Ecto neural progenitor cell (in vitro differentiated cells): Measurements from ENCODE around the gene SETDB1.

Source experiments
- DNase-seq: peaks from one replicate; pipeline ENCODE4 v3.0.0-alpha.2; 2018; ENCODE audit warnings: low spot score

The SETDB1 gene

GRCh38 chr1:150976401-150976821 is 50.2 kb downstream of the SETDB1 start:
- no peak for DNase-seq

DNA sequence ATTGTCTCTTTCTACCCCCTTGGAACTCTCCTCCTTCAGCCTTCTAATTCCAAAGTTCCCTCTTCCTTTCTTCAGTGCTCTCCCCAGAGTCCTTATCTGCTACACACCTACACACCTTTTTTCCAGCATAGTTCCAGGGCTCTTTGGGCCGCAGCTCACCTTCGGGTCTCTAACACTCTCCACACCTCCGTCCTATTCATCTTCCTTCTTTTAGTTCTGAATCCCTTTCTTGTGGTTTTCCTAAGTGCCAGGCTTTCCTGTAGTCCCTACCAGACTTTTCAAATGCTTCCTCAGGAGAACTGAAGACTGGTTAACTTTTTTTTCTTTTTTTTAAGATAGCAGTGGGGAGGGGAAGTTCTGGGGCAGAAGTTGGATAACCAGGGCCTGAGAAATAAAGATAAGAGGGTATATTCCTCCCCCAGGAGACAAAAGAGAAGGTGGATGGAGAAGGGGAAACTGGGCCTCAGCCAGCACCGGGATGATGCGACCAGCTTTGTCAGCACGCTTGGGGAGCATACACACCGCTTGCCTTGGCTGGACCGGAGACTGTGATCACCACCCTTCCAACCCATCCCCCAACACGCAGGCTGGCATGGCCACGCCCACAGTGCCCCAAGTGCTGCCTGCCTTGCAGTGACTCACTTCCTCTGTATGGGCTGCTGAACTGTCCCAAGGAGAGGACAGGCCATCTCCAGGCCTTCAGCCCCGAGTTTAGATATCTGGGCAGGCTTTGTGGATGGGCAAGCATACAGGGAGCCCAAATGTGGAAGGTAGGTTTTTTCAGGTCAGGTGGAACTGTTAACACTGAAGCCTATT is 50.9 kb downstream of the SETDB1 start:
- no peak for DNase-seq

GRCh38 chr1:150979092-150980056 is 53.2 kb downstream of the SETDB1 start:
- DNase-seq: peak; percentile 90

DNA sequence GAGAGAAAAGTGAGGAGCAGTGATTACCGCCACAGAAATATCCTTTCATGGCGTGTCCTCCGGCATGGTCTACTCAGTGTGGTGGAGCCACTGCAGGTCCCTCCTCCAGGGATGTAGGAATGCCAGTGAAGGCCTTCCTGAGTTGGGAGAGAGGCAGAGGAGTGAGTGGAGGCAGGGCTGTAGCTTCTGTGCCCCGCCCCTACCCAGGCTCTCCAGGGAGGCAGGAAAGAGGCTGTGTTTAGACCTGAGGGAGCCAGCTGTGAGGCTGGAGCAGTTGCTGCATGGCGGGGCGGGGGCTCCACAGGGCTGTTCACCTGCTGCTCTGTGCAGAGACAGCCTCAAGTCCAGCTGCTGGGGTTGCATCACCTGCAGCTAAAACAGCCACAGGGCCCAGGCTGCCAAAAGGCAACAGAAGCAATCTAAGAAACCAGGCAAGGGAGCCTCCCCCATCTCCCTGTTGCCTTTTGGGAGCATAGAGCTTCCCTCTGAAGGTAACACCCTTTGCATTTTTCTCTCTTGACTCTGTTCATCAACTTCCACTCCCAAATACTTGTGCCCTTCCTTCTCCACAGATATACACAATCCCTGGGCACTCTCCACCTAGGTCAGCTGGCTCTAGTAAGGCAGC is 55.1 kb downstream of the SETDB1 start:
- DNase-seq: peak; percentile 73

DNA sequence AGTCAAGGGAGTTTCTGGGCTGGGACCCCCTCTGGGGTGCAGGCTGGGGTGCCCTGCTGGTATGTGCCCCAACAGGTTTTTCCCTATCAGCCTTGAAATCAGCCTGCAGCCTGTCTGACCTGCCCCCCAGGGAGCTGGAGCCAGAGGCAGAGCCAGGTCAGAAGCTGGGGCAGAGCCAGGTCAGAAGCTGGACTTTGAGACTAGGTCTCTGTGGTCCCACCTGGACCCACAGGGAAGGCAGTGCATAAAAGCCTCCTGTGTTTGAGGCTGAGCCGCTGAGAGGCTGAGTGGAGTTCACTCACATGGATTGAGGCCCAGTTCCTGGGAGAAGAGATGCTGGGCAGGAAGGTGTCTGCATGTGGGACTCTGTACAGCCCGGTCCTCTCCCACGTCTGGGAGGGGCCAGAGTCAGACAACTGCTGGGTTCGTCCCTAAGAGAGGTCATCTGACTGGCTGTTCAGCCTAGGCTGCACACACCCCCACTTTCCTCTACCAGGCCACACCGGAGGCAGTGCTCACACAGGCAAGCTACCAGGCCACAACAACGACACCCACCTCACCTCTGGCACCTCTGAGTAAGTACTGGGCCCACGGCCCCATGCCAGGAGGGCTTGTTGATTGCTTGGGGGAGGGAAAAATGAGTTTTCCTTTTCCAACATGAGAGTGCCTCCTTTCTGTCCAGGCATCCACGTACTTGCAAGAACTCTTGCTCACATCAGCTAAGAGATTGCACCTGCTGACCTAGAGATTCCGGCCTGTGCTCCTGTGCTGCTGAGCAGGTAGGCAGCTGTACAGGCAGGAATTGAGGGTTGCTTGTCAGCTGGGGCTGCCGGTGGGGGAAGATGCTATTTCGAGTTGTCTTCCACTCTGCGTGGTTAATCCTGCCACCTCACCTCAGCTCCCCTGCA is 55.9 kb downstream of the SETDB1 start, which contains the start of gene ANXA9:
Gene ANXA9 (plus strand): TSS at position 488 of the 908 bp plus-strand sequence. CDS start 814 bp downstream, outside the sequence.
- no peak for DNase-seq

- DNase-seq: no peak
These were observed 59.1 kb downstream of the SETDB1 start for GRCh38 chr1:150985179-150985825.

DNA sequence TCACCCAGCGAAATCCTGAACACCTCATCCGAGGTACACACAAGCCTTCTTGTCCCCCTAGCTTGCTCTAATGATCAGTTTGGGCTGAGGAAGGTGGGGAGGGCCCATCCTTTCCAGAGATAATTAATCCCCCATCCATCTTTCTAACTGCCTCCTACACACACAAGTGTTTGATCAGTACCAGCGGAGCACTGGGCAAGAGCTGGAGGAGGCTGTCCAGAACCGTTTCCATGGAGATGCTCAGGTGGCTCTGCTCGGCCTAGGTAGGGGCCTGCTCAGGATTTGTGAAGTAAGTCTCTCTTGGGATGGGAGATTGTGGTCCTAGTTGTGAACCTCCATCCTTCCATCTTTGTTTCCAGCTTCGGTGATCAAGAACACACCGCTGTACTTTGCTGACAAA is 61.8 kb downstream of the SETDB1 start:
- DNase-seq: no peak

DNA sequence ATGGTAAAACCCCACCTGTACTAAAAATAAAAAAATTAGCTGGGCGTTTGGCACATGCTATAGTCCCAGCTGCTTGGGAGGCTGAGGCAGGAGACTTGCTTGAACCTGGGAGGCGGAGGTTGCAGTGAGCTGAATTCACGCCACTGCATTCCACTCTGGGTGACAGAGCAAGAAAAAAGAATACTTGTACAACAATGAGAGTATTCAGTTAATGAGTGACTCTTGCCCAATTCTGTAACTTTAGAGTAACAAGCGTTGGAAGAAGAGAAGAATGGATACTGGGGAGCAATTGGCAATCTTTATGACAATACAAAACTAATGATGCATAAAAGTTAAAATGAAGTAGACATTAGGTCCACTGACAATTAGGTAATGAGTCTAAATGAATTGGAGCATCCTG is 66.5 kb downstream of the SETDB1 start:
- DNase-seq: no peak

GRCh38 chr1:150994248-150994647 is 68.1 kb downstream of the SETDB1 start:
- DNase-seq: no peak

DNA sequence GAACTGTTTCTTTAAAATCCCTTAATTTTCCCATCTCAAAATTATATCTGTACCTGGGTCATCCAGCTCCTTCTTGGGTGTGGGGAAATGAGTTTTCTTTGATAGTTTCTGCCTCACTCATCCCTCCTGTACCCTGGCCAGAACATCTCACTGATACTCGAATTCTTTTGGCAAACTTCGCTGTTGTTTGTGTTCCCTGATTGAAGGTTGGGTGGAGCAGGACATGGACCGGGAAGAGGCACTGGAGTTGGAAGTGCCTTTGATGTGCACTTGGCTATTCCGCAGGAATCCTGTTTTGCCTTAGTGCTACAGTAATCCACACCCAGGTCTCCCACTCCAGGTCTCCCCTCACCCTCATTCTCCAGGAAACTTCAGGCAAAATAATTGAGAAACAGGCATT is 69.3 kb downstream of the SETDB1 start:
- no peak for DNase-seq

DNA sequence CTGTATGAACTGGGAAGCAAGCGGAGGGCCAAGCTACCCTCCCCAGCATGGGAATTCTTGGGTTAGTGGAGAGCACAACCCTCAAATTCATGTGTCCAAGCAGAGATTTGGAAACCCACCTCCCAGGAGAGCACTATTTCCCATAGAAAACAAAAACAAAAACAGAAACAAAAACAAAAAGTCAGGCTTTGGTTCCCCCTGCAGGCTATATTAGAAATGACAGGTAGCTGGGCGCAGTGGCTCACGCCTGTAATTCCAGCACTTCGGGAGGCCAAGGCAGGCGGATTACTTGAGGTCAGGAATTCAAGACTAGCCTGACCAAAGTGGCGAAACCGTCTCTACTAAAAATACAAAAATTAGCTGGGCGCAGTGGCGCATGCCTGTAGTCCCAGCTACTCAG is 69.7 kb downstream of the SETDB1 start:
- peak; percentile 71 for DNase-seq

DNA sequence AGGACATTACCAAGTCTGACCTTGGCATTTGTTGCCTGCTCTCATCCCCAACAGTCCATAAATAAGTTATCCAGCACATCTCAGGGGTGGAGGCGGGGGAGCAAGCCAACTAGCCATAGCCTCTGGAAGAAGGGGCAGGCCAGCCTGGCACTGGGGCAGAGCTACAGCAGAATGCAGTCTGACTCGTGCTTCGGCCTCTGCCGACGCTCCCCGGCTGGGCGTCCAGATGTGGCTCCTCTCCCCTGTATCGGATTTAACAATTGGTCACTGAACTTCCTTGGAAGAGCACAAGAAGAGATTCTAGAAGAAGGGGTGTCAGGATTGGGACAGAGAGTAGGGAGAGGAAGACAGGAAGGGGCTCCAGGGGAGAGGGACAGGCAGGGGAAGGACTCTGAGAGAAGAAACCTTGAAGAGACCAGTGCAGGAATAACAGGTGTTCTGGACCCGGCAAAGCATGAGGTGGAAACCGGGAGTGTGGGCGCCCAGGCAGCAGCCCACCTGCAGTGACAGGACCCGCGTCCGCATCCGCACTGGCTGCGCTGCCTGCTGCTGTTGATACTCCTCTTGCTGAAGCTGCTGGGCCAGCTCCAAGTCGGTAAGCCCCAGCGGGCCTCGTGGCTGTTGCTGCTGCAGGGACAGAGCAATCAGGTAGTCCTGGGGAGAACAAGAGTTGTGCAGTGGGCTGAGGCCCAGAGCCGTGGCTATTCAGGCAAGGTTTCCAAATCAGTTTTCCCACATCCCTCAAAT is 71.1 kb downstream of the SETDB1 start:
- no peak for DNase-seq

DNA sequence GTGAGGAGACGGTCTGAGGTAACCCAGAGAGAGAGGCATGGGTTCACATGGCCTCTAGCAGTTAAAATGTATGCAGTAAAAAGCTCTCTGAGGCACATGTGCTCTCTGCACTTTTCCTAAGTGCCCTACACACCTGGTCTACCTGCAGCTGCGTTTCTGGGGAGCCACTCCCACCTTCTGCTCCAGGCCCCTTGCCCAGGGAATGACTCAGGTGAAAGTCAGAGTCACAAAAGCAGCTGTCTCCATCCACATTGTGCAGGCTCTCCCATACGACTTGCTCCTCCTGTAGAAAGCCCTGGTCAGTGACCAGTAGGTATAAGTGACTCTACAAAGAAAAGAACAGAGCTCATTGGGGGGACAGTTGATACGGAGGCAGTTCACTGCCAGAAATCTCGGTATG is 71.8 kb downstream of the SETDB1 start:
- no peak for DNase-seq

DNA sequence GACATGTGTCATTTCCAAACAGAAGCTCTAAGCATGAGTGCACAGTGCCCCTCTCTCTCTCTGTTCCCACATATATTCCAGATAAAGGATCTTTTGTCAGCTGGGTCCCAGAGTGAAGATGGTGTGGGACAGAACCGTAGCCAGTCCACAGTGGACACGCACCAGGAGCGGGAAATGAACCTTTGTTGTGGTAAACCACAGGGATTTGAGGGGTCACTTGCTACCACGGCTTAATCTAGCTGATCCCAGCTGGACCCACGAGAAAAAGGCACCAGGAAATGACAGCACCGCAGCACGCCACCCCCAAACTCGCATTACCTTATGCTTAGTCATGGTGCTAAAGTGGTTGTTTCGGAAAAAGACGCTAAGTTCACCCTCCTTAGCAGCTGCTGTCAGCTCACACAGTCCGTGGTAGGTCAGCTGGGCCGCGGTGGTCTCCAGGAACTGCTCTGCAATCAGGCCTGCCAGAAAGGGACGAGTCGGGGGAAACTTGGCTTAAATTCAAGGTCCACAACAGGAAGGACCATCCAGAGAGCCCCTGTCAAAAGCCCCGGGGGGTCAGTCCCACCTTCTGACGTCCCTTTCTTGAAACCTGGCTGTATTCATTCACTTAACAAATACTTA is 73.0 kb downstream of the SETDB1 start:
- no peak for DNase-seq

DNA sequence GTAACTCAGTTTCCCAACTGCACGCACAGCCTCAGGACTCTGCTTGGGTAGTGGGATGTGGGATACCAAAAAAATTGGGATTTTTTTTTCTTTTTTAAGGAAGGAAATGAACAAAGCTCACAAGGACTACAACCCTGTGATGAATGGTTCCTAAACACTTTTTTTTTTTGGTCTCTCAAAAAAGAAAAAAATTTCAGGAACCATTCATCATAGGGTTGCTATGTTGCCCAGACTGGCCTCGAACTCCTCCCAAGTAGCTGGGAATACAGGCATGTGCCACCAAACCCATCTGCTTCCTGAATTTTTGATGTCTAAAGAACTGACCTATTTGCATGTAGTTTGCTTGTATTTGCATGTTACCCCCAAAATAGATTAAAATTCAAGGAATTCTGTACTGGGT is 73.8 kb downstream of the SETDB1 start:
- DNase-seq: no peak

- no peak for DNase-seq
These were observed 74.2 kb downstream of the SETDB1 start for GRCh38 chr1:151000408-151000807.

GRCh38 chr1:151001602-151002001 is 75.4 kb downstream of the SETDB1 start:
- no peak for DNase-seq

- DNase-seq: no peak
These were observed 75.9 kb downstream of the SETDB1 start for GRCh38 chr1:151002051-151002450.

- DNase-seq: no peak
These were observed 76.4 kb downstream of the SETDB1 start for GRCh38 chr1:151002611-151003010.

GRCh38 chr1:151003180-151003579 is 77.0 kb downstream of the SETDB1 start:
- DNase-seq: no peak
